ENCODE measurements around the gene RUNX2. TPM values are rescaled to one million over a fixed set of nuclear protein-coding genes. Genes with fewer than 3 reads are reported as not detected.

RUNX2 gene
- total and polyA plus RNA-seq, 2 of the 8 experiments (the other 6 are each of a cell fraction or from before 2014, with no cell fraction given), result 0.26 to 1.2 TPM

GRCh38 chr6:45448417-45449389 lies 120.6 kb downstream of the RUNX2 start (continued):
- TF ChIP-seq CHD7 (IDR thresholded peaks at IDR 0.05; ENCODE audit: insufficient replicate concordance, low read length), result no peak
- TF ChIP-seq CTCF (IDR thresholded peaks at IDR 0.05; ENCODE audit: control extremely low read depth in 1 of 3, insufficient read depth in 1 of 3, low read depth in 1 of 3, low read length in 3 of 3), result no peak
- TF ChIP-seq SP4 (IDR thresholded peaks at IDR 0.05; ENCODE audit: low read length), result no peak
- no peak for TF ChIP-seq NANOG (IDR thresholded peaks at IDR 0.05; ENCODE audit: insufficient read depth, low read depth, low read length, poor library complexity, severe bottlenecking)
- no peak for TF ChIP-seq POLR2A (IDR thresholded peaks at IDR 0.05; ENCODE audit: control extremely low read depth in 1 of 2, low read depth in 2 of 2, low read length in 2 of 2)
- no peak for TF ChIP-seq RBBP5 (IDR thresholded peaks at IDR 0.05; ENCODE audit: borderline replicate concordance, low read depth, low read length)

Data from H1 (cell line).